Left lung (tissue), 10 donors: ENCODE data around the gene TOM1. TPM values are rescaled to one million over a fixed set of nuclear protein-coding genes. Genes with fewer than 3 reads are reported as not detected.
"Not testable (repeated sequence)": the region's sequence is repeated elsewhere in the genome, so short reads cannot be mapped to it uniquely, and the experiment has no call there.

ENCODE experiments used
- ATAC-seq: fragments of 200-7000 bp; cut with Tn5 transposase; one replicate; pipeline ENCODE4 v1.9.1; 2020; ENCODE audit warnings: moderate library complexity
- DNase-seq, 4 donors: peaks; one replicate each; pipeline ENCODE4 v3.0.0-alpha.2; 2013 to 2020
- H3K27ac ChIP-seq, 2 donors: fragments of 200-600 bp; sonication (generic) in 1 of 2; one replicate each; pipeline versions ENCODE4 v1.5.0 to v1.8.0; 2020 to 2021
- H3K27me3 ChIP-seq, 2 donors: fragments of 200-600 bp; sonication (generic) in 1 of 2; one replicate each; pipeline versions ENCODE4 v1.5.0 to v1.8.0; 2020 to 2021
- H3K36me3 ChIP-seq, 2 donors: fragments of 200-600 bp; sonication (generic) in 1 of 2; one replicate each; pipeline versions ENCODE4 v1.5.0 to v1.8.0; 2020 to 2021
- H3K4me1 ChIP-seq, 2 donors: fragments of 200-600 bp; one replicate each; pipeline ENCODE4 v1.8.0; 2021
- H3K4me3 ChIP-seq, 2 donors: fragments of 200-600 bp; sonication (generic) in 1 of 2; one replicate each; pipeline versions ENCODE4 v1.5.0 to v1.8.0; 2020 to 2021; ENCODE audit warnings: mild to moderate bottlenecking in 1 of 2
- H3K9me3 ChIP-seq, 2 donors: fragments of 200-600 bp; sonication (generic) in 1 of 2; one replicate each; pipeline versions ENCODE4 v1.5.0 to v1.8.0; 2020 to 2021
- CTCF ChIP-seq, 2 donors: fragments of 200-600 bp; sonication (generic) in 1 of 2; IDR thresholded peaks; one replicate each; pipeline versions ENCODE4 v1.5.0 to v1.8.0; 2021; ENCODE audit warnings: antibody characterized with exemption in 2 of 2
- intact Hi-C, 2 donors: fragments of 100-400 bp; cut with DNase I; formaldehyde crosslinking; loops; one replicate each; pipeline versions ENCODE4 v1.11.2 to v1.14.2; 2022
- polyA plus RNA-seq, 6 donors: library from polyadenylated mRNA; unstranded; fragments of 120-200 nt; gene quantifications; one replicate each; pipeline ENCODE4 v1.2.1, GENCODE V29; 2013; ENCODE audit not compliant: insufficient read length in 6 of 6
- total RNA-seq, 2 donors: library from RNA; stranded (reverse); fragmentation: NEBNext Ultra II Directional; extraction: Animal tissue kit (Norgen Biotek cat#: 25700); gene quantifications; one replicate each; pipeline ENCODE4 v1.2.1, GENCODE V29; 2021
- donor health status: DM: no; HTN: yes; CAD: no.
- donor health status: DM: no; HTN: no; CAD: no.

Gene TOM1
- total and polyA plus RNA-seq, 8 donors, result 28.9 to 81.3 (median 32.8) TPM

GRCh38 chr22:35357883-35358621, 58.4 kb downstream of the TOM1 start:
- Histone ChIP-seq H3K4me1 (peaks cover 0 to 46% of the 10 kb centered on the region in 2 donors), H3K36me3 (no peaks in the 10 kb centered on the region), H3K27ac (no peak overlapping the region), H3K9me3 (no peaks in the 10 kb centered on the region), H3K27me3 (peaks cover 0 to 4% of the 10 kb centered on the region in 2 donors), H3K4me3 (no peak overlapping the region)
- DNase-seq, result no peak
- no peak for ATAC-seq
- no peak for TF ChIP-seq CTCF (IDR thresholded peaks at IDR 0.05)
- intact Hi-C loops, result no loop called here

GRCh38 chr22:35359380-35360065, 59.8 kb downstream of the TOM1 start:
- Histone ChIP-seq H3K4me1 (peaks cover 0 to 45% of the 10 kb centered on the region in 2 donors), H3K27me3 (peaks cover 0 to 4% of the 10 kb centered on the region in 2 donors), H3K9me3 (no peaks in the 10 kb centered on the region), H3K4me3 (no peak overlapping the region), H3K27ac (no peak overlapping the region), H3K36me3 (no peaks in the 10 kb centered on the region)
- intact Hi-C loops, result no loop called here
- ATAC-seq (no peak), DNase-seq (no peak)
- no peak for TF ChIP-seq CTCF (IDR thresholded peaks at IDR 0.05)

- Histone ChIP-seq H3K27me3 (peaks cover 0 to 4% of the 10 kb centered on the region in 2 donors), H3K36me3 (no peaks in the 10 kb centered on the region), H3K27ac (no peak overlapping the region), H3K4me1 (peaks cover 0 to 39% of the 10 kb centered on the region in 2 donors), H3K9me3 (no peaks in the 10 kb centered on the region), H3K4me3 (no peak overlapping the region)
- TF ChIP-seq CTCF (IDR thresholded peaks at IDR 0.05), result no peak
- intact Hi-C loops, result no loop called here
- ATAC-seq, result no peak
- no peak for DNase-seq
Observed at GRCh38 chr22:35361001-35361558, 61.4 kb downstream of the TOM1 start.

- TF ChIP-seq CTCF (IDR thresholded peaks at IDR 0.05), result no peak
- DNase-seq (no peak), ATAC-seq (no peak)
- Histone ChIP-seq H3K4me3 (no peak overlapping the region), H3K27ac (peak overlapping the region in 1 of 2 donors; percentile 50), H3K27me3 (no peaks in the 10 kb centered on the region), H3K9me3 (no peaks in the 10 kb centered on the region), H3K36me3 (no peaks in the 10 kb centered on the region), H3K4me1 (peaks cover 0 to 36% of the 10 kb centered on the region in 2 donors)
- intact Hi-C loops, result no loop called here
Observed at GRCh38 chr22:35363566-35364086, 63.9 kb downstream of the TOM1 start.

GRCh38 chr22:35364230-35364629, 64.5 kb downstream of the TOM1 start:
- H3K27me3 ChIP-seq, H3K36me3 ChIP-seq, H3K9me3 ChIP-seq, H3K4me3 ChIP-seq, DNase-seq, intact Hi-C loops: not testable (repeated sequence)
- peak; percentile 41 for ATAC-seq
- Histone ChIP-seq H3K4me1 (peaks cover 0 to 38% of the 10 kb centered on the region in 2 donors), H3K27ac (peak overlapping the region in 1 of 2 donors; percentile 50)
